HG02759 (cell line): Measurements from ENCODE around the gene PAM16.
"Not testable (repeated sequence)": the region's sequence is repeated elsewhere in the genome, so short reads cannot be mapped to it uniquely, and the experiment has no call there.

Experiments
- ATAC-seq: cut with Tn5 transposase; IDR thresholded peaks from one replicate; pipeline ENCODE4 v1.9.1; 2021; ENCODE audit warnings: mild to moderate bottlenecking, moderate library complexity; ENCODE audit not compliant: unreplicated experiment

Gene PAM16

GRCh38 chr16:4337540-4338088, 13.5 kb downstream of the PAM16 start:
- ATAC-seq: no peak

- no peak for ATAC-seq
Measured at GRCh38 chr16:4336701-4337539, 14.2 kb downstream of the PAM16 start.

DNA sequence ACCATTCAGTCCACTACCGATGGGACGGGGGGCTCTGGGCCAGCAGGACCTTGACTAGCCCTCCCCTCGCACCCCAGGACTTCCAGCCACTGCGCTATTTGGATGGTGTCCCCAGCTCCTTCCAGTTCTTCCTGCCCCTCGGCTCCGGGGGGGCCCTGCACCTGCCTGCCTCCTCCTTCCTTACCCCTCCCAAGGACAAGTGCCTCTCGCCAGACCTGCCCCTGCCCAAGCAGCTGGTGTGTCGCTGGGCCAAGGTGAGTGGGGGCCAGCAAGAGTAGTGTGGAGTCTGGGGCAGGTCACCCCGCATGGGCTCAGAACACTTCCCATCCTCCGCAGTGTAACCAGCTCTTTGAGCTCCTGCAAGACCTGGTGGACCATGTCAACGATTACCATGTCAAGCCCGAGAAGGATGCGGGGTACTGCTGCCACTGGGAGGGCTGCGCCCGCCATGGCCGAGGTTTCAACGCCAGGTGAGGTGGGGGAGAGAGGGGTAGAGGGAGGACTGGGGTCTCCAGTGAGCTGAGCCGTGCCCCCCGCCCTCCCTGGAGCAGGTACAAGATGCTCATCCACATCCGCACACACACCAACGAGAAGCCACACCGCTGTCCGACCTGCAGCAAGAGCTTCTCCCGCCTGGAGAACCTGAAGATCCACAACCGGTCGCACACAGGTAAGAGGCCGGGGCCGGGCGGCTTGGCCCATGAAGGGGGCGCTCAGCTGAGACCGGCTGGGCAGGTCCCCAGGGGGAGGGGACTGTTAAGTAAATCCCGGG, 16.2 kb downstream of the PAM16 start:
- no peak for ATAC-seq

GRCh38 chr16:4333714-4334113, 17.4 kb downstream of the PAM16 start:
- not testable (repeated sequence) for ATAC-seq

GRCh38 chr16:4333308-4333638, 17.8 kb downstream of the PAM16 start:
- no peak for ATAC-seq

- no peak for ATAC-seq
Measured at GRCh38 chr16:4332623-4333307, 18.4 kb downstream of the PAM16 start.

GRCh38 chr16:4332083-4332482, 19.0 kb downstream of the PAM16 start:
- no peak for ATAC-seq

- peak; percentile 56 for ATAC-seq
Measured at GRCh38 chr16:4330277-4330874, 20.7 kb downstream of the PAM16 start.

- no peak for ATAC-seq
Measured at GRCh38 chr16:4328782-4329775, 22.0 kb downstream of the PAM16 start.

GRCh38 chr16:4328046-4328781, 22.9 kb downstream of the PAM16 start:
- ATAC-seq: peak; percentile 44

DNA sequence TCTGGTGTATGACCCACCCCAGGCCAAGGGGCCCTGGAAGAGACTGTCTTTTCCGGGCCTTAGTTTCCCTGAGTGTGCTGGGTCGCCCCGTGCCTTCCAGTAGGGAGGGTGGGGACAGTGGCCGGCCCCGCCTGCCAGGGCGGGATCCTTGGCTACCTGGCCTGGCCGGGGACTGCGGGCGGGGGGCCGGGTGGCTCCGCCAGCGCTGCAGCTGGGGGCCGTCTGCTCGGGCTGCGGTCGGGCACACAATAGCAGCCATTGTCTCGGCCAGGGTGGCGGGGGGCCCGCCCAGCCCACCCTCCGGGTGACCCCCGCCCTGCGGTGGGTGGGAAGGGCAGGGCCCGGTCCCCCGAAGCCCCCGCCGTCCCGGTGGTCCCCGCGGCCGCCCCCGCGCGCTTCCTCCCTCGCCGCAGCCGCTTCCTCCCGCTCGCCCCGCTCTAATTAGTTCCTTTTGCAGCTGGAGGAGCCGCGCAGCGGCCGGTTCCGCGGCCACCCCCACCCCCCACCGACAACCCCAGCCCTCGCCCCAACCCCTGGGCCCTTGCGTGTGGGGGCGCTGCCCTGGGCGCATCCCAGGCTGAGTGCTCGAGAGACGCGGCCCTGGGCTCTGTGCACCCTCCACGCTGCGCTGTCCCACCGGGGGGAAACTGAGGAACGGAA, 23.6 kb downstream of the PAM16 start:
- peak; percentile 6 for ATAC-seq

DNA sequence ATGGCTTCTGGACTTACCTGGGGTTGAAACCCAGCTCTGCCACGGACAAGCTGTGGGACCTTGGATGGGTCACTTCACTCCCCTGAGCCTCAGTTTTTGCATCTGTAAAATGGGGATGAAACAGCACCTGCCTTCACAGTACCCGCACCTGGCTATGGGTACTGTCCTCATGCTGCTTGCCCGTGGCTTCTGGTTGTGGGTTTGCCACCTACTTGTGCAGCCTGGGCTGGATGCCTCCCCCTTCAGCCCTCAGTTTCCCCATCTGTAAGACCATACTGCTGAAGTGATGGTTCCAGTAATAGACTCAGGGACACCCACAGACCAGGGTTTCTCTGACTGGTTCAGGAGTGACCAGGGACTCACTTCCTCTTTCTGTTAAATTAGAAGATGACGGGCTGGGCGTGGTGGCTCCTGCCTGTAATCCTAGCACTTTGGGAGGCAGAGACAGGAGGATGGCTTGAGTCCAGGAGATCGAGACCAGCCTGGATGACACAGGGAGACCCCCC, 25.8 kb downstream of the PAM16 start:
- ATAC-seq: no peak

DNA sequence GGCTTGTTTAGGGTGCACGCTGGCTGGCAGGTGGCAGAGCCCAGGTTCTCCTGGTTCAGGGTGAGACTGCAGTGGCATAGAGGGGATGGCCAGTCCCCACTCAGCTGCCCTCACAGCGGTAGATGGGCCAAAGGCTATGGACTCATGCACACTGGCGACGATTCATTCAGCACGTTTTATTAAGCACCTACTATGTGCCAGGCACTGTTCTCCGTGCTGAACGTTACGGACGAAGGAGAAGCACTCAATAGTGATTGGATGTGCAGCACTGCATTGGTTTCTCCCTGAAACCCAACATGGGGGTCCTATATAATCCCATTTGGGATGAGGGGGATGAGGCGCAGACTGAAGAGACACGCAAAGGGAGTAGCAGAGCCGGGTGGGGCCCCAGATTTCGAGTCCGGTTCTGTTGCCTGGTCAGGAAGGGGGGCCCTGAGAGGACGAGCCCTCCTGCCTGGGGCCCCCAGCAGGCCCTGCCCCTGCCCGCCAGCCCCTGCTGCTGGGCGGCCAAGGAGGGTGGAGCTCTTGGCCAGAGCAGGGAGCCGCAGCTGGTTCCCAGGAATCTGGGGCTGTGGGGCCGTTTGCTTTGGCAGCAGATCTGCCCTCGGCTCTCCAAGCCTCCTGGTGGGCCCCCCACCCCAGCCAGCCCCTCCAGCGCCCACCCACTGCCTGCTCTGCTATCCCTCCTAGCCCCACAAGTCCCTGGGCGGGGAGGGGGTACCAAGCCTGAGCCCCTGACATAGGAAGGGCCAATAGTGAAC, 26.4 kb downstream of the PAM16 start:
- no peak for ATAC-seq

DNA sequence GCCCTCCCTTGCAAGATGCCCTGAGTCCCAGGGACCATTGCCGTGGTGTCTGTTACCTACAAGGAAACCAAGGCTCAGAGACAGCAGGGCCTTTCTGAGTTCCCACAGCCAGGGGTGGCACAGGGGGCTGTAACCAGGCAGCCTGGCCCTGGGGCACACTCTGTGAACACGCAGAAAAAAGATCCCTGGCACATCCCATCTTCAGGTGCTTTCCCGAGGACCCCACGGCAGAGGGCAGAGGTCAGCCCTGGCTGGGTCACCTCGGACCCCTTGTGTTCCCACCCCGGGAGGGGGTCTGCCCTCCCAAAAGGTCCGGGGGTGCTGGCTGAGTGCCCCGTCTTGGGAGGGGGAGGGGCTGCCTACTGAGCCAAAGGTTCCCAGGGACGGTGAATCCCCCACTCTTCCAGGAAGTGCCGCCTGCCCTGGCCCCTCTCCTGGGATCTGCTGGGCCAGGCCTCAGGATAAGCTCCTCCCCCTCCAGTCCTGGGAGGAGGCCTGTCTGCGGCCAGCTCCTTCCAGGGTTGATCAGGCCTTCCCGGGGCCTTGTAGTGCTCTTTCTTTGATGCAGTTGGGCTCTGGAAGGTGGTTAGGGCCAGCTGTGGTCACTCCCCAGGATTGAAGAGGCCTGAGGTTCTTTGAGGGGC, 27.2 kb downstream of the PAM16 start:
- no peak for ATAC-seq

DNA sequence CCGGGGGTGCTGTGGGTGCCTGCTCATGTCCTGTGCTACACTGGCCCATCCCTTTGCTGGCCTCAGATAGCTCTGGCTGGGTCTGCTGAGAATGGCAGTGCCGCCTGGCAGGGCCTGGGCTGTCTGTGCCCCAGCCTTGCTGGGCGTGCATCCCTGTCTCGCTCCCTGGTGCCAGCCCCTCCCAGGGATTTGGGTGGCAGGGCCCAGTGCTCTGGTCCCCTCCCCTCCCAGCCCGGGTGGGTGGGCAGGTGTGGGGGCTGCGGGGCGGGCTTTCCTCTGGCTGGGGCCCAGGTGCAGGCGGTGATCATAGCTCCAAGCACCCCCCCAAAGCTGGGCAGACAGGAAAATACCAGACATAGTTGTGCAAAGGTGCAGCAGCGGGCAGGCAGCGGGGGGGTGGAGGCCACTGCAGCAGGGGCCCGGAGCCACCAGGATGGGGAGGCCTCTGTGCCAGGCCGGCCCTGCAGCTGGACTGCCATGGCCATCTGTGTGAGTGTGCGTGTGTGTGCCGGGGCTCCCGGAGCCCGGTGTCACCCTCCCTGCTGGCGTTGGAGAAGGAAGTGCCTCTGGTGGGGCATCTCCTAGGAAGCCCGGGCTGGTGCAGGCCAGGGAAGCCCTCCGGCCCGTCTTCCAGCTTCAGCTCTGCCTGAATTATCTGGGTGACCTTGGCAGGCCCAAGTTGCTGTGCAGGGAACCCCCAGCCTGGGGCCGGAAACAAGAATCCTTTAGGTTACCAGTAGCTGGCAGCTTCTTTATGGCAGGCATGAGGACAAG, 27.9 kb downstream of the PAM16 start:
- ATAC-seq: no peak
